ENCODE measurements around the gene UBALD1. TPM values are rescaled to one million over a fixed set of nuclear protein-coding genes. Genes with fewer than 3 reads are reported as not detected.

The UBALD1 gene
- total RNA-seq, 4 donors from 2014 or later, result 5.5 to 16.3 (median 6.7) TPM

- DNase-seq (ENCODE audit: low spot score) (no peak), ATAC-seq (ENCODE audit: low FRiP score) (no peak)
- no peak for TF ChIP-seq CTCF (IDR thresholded peaks at IDR 0.05)
Observed at GRCh38 chr16:4572715-4573114, 42.0 kb downstream of the UBALD1 start.

GRCh38 chr16:4570688-4571321, 43.9 kb downstream of the UBALD1 start:
- DNase-seq (ENCODE audit: low spot score) (no peak), ATAC-seq (ENCODE audit: low FRiP score) (no peak)
- no peak for TF ChIP-seq CTCF (IDR thresholded peaks at IDR 0.05)

DNA sequence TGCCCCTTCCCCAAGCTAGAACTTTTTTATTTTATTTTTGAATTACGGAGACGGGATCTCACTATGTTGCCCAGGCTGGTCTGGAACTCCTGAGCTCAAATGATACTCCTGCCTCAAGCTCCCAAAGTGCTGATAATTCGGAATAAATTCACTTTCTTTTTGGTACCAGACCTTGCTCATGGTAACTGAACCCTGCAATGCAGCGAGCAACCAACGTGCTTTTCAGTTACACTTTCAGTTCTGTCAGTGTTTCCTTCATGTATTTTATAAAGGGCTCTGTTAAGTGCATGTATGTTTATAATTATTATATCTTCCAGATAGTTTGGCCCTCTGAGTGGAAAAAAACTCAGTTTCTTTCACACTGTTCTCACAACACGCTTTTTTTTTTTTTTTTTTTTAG, 44.6 kb downstream of the UBALD1 start:
- DNase-seq (ENCODE audit: low spot score), result no peak
- TF ChIP-seq CTCF (IDR thresholded peaks at IDR 0.05), result no peak
- ATAC-seq (ENCODE audit: low FRiP score), result no peak

- no peak for TF ChIP-seq CTCF (IDR thresholded peaks at IDR 0.05)
- ATAC-seq (ENCODE audit: low FRiP score), result no peak
Observed at GRCh38 chr16:4566144-4566543, 48.5 kb downstream of the UBALD1 start.

DNA sequence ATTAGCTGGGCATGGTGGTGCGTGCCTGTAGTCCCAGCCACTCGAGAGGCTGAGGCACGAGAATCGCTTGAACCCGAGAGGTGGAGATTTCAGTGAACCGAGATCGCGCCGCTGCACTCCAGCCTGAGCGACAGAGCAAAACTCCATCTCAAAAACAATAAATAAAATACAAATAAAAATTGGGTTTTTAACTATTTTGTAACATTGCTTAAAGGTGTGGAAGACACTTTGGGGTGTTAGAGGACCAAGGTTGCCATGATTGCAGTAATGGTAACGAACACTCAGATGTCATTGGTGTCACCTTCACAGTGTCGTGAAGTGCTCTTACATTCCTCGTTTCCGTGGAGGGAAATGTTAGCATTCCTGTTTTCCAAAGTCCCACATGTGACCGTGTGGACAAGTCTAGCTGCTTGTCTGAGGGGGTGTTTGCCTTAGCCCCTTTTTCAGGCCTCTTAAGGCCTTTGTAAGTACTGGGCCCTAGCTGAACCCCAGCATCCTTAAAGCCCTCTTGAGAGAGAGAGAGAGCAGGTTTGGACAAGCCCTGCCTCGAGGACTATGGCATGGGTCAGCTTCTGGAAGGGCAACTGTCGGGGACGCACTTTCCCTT, 49.9 kb downstream of the UBALD1 start:
- DNase-seq (ENCODE audit: low spot score) (no peak), ATAC-seq (ENCODE audit: low FRiP score) (no peak)
- TF ChIP-seq CTCF (IDR thresholded peaks at IDR 0.05), result no peak

More at GRCh38 chr16:4566144-4566543, 48.5 kb downstream of the UBALD1 start:
- no peak for DNase-seq (ENCODE audit: low spot score)

- DNase-seq (ENCODE audit: low spot score) (no peak), ATAC-seq (ENCODE audit: low FRiP score) (no peak)
- no peak for TF ChIP-seq CTCF (IDR thresholded peaks at IDR 0.05)
Observed at GRCh38 chr16:4561596-4561995, 53.1 kb downstream of the UBALD1 start.

Small RNA genes lying within 50 kb of the gene (small RNA-seq; reads per million reads assigned to genes)
- gene RN7SL850P, result not detected

Other genes with a start within 250 kb of the UBALD1 start
- 10 to 100 TPM; 10.8 to 40.0 (median 25.8) TPM for gene VASN, start 243.0 kb downstream of the UBALD1 start, total RNA-seq
- gene CORO7, start 198.3 kb downstream of the UBALD1 start, total RNA-seq, result 10 to 100 TPM; 15.1 to 46.3 (median 27.5) TPM
- gene DNAJA3, start 189.0 kb downstream of the UBALD1 start, total RNA-seq, result 10 to 100 TPM; 40.5 to 47.1 (median 42.3) TPM
- gene NMRAL1, start 140.3 kb downstream of the UBALD1 start, total RNA-seq, result 10 to 100 TPM; 27.9 to 56.8 (median 44.5) TPM
- 100 to 1,000 TPM in 1 of 4 donors, 10 to 100 TPM in 3; 82.8 to 105 (median 96.5) TPM for gene HMOX2, start 138.5 kb downstream of the UBALD1 start, total RNA-seq
- gene CDIP1, start 76.1 kb downstream of the UBALD1 start, total RNA-seq, result 10 to 100 TPM; 12.7 to 18.8 (median 14.2) TPM
- gene C16orf96, start 58.5 kb downstream of the UBALD1 start, total RNA-seq, result under 1 TPM in 2 of 4 donors, not detected in 2; 0.19 to 0.36 TPM
- gene MGRN1, start 9.9 kb upstream of the UBALD1 start, total RNA-seq, result 10 to 100 TPM; 26.4 to 51.8 (median 31.4) TPM
- 10 to 100 TPM; 12.4 to 26.8 (median 20.9) TPM for gene NUDT16L1, start 78.7 kb upstream of the UBALD1 start, total RNA-seq
- gene ANKS3, start 119.4 kb upstream of the UBALD1 start, total RNA-seq, result 10 to 100 TPM; 12.6 to 24.1 (median 17.2) TPM
- gene DNAAF8, start 119.6 kb upstream of the UBALD1 start, total RNA-seq, result 1 to 10 TPM in 2 of 4 donors, under 1 TPM in 2; 0.31 to 1.1 (median 0.87) TPM
- gene ZNF500, start 152.3 kb upstream of the UBALD1 start, total RNA-seq, result 10 to 100 TPM in 2 of 4 donors, 1 to 10 TPM in 2; 8.9 to 18.6 (median 10.9) TPM
- not detected for gene SEPTIN12, start 173.5 kb upstream of the UBALD1 start, total RNA-seq
- not detected for gene SMIM22, start 180.5 kb upstream of the UBALD1 start, total RNA-seq
- 1 to 10 TPM; 5.5 to 9.3 (median 8.0) TPM for gene ROGDI, start 187.7 kb upstream of the UBALD1 start, total RNA-seq
- 10 to 100 TPM; 44.4 to 56.0 (median 52.0) TPM for gene GLYR1, start 232.4 kb upstream of the UBALD1 start, total RNA-seq
- 10 to 100 TPM; 32.8 to 67.5 (median 41.1) TPM for gene UBN1, start 232.6 kb upstream of the UBALD1 start, total RNA-seq